HCT116 (cell line): ENCODE data around the gene GCSAM. TPM values are rescaled to one million over a fixed set of nuclear protein-coding genes. Genes with fewer than 3 reads are reported as not detected.

Source experiments
- ATAC-seq: fragments of 200-7000 bp; cut with Tn5 transposase; 2 replicates; pipeline ENCODE4 v1.9.1; 2020; ENCODE audit warnings: mild to moderate bottlenecking, moderate library complexity
- BruUV-seq: library from RNA; stranded (reverse); fragments of 400-500 nt; replicated peaks from 2 replicates; lab custom pipeline; 2021; lab: Mats Ljungman, UMichigan
- CTCF ChIA-PET: fragments of 300-600 bp; sonication (Branson Sonifier 250); formaldehyde crosslinking; loops from one replicate; lab custom pipeline; 2021; ENCODE audit warnings: antibody characterized with exemption; lab: Charles Lee
- POLR2A ChIA-PET: fragments of 300-600, 350-600 bp; sonication (Branson Sonifier 250); formaldehyde crosslinking; loops from one replicate; lab custom pipeline; 2021; ENCODE audit warnings: antibody characterized with exemption; lab: Charles Lee
- RAD21 ChIA-PET, 2 experiments: fragments of 300-600 bp; sonication (Branson Sonifier 250); formaldehyde crosslinking; loops; one replicate each; lab custom pipeline; 2023; ENCODE audit warnings: low total read pairs in 2 of 2; ENCODE audit not compliant: uncharacterized antibody in 2 of 2, unreplicated experiment in 2 of 2, low non-redundant PET in 1 of 2; lab: Charles Lee
- DNase-seq: peaks from one replicate; pipeline ENCODE4 v3.0.0-alpha.2; 2010; ENCODE audit warnings: low read depth, low spot score
- H2AFZ ChIP-seq: fragments of 200-600 bp; shearing (Covaris generic), sonication (generic); 2 replicates; pipeline ENCODE4 v1.6.1; 2017; ENCODE audit warnings: low read depth, mixed run types, mixed read lengths, antibody characterized with exemption, low read length; ENCODE audit not compliant: poor library complexity, severe bottlenecking
- H3K27ac ChIP-seq: 2 replicates; pipeline ENCODE4 v1.5.1; 2012; ENCODE audit warnings: low read depth, low read length
- H3K27me3 ChIP-seq: fragments of 200-600 bp; sonication (generic); 2 replicates; pipeline ENCODE4 v1.6.1; 2016; ENCODE audit warnings: mixed run types, low read length, mixed read lengths; ENCODE audit not compliant: insufficient read depth
- H3K36me3 ChIP-seq, 2 experiments: fragments of 200-500 bp in 1 of 2; fragments of 200-600 bp in 1 of 2; sonication (Bioruptor generic) in 1 of 2; sonication (generic) in 1 of 2; 2 replicates each; pipeline versions ENCODE4 v1.5.1 to v1.6.1; 2014 to 2016; ENCODE audit warnings: low read length in 2 of 2, inconsistent platforms in 1 of 2, mixed read lengths in 1 of 2, mixed run types in 1 of 2; ENCODE audit not compliant: insufficient read depth in 2 of 2, control insufficient read depth in 1 of 2
- H3K4me1 ChIP-seq, 2 experiments: fragments of 200-600 bp in 1 of 2; sonication (generic) in 1 of 2; 2 replicates each; pipeline versions ENCODE4 v1.5.1 to v1.6.1; 2012 to 2017; ENCODE audit warnings: low read length in 2 of 2, inconsistent platforms in 1 of 2, mild to moderate bottlenecking in 1 of 2, mixed read lengths in 1 of 2, mixed run types in 1 of 2, moderate library complexity in 1 of 2; ENCODE audit not compliant: insufficient read depth in 2 of 2, control insufficient read depth in 1 of 2
- H3K4me2 ChIP-seq: fragments of 200-600 bp; sonication (generic); 2 replicates; pipeline ENCODE4 v1.6.1; 2017; ENCODE audit warnings: mixed run types, low read length, mixed read lengths
- H3K4me3 ChIP-seq, 2 experiments: fragments of 200-600 bp in 1 of 2; sonication (generic) in 1 of 2; replicated peaks in 1 of 2; 2 replicates each; pipeline ENCODE4 v1.5.1; 2011 to 2016; ENCODE audit warnings: low read length in 2 of 2, control low read depth in 1 of 2, low read depth in 1 of 2, mild to moderate bottlenecking in 1 of 2, mixed read lengths in 1 of 2, mixed run types in 1 of 2
- H3K79me2 ChIP-seq: fragments of 200-600 bp; sonication (generic); 2 replicates; pipeline ENCODE4 v1.6.1; 2017; ENCODE audit warnings: mild to moderate bottlenecking, mixed run types, low read length, moderate library complexity, mixed read lengths; ENCODE audit not compliant: insufficient read depth
- H3K9ac ChIP-seq: fragments of 200-600 bp; sonication (generic); 2 replicates; pipeline ENCODE4 v1.6.1; 2016; ENCODE audit warnings: low read length, mixed read lengths
- H3K9me2 ChIP-seq: fragments of 200-600 bp; sonication (generic), shearing (Covaris generic); 2 replicates; pipeline ENCODE4 v1.6.1; 2017; ENCODE audit warnings: mixed run types, mild to moderate bottlenecking, moderate library complexity; ENCODE audit not compliant: insufficient read depth
- H3K9me3 ChIP-seq, 2 experiments: fragments of 200-500 bp in 1 of 2; fragments of 200-600 bp in 1 of 2; sonication (Bioruptor generic) in 1 of 2; sonication (generic) in 1 of 2; 2 replicates each; pipeline ENCODE4 v1.6.1; 2014 to 2017; ENCODE audit warnings: low read length in 2 of 2, mixed read lengths in 2 of 2, inconsistent platforms in 1 of 2, low read depth in 1 of 2, mild to moderate bottlenecking in 1 of 2, mixed run types in 1 of 2, moderate library complexity in 1 of 2; ENCODE audit not compliant: control insufficient read depth in 1 of 2, insufficient read depth in 1 of 2
- H4K20me1 ChIP-seq: fragments of 200-600 bp; sonication (generic), shearing (Covaris generic); 2 replicates; pipeline ENCODE4 v1.6.1; 2017; ENCODE audit warnings: mixed run types, mild to moderate bottlenecking, moderate library complexity; ENCODE audit not compliant: insufficient read depth
- ATF3 ChIP-seq: IDR thresholded peaks from 2 replicates; pipeline ENCODE4 v1.6.1; 2012
- CBX3 ChIP-seq: IDR thresholded peaks from 2 replicates; pipeline ENCODE4 v1.6.1; 2012; ENCODE audit warnings: low read depth
- CEBPB ChIP-seq: IDR thresholded peaks from 2 replicates; pipeline ENCODE4 v1.6.1; 2012; ENCODE audit warnings: low read depth
- EGR1 ChIP-seq: IDR thresholded peaks from 2 replicates; pipeline ENCODE4 v1.6.1; 2012; ENCODE audit warnings: low read depth
- JUND ChIP-seq: IDR thresholded peaks from 2 replicates; pipeline ENCODE4 v1.6.1; 2012
- SRF ChIP-seq: IDR thresholded peaks from 2 replicates; pipeline ENCODE4 v1.6.1; 2012; ENCODE audit warnings: low read depth
- ZFX ChIP-seq: fragments of 450-650 bp; IDR thresholded peaks from 2 replicates; pipeline ENCODE4 v1.6.1; 2017
- intact Hi-C: fragments of 100-400 bp; cut with micrococcal nuclease; formaldehyde crosslinking; loops from 2 replicates; pipeline ENCODE4 v1.10.0; 2022
- total RNA-seq: library from RNA; stranded (reverse); gene quantifications from one replicate; pipeline ENCODE4 v1.2.1, GENCODE V29; 2021; ENCODE audit not compliant: unreplicated experiment
- TF ChIP-seq, protein P1 (sequence below), 3 experiments: fragments of 200-600 bp in 1 of 3; sonication (generic) in 1 of 3; IDR thresholded peaks in 2 of 3; conservative IDR thresholded peaks in 1 of 3; 2 replicates each; pipeline ENCODE4 v1.5.1; 2012 to 2017; ENCODE audit warnings: low read depth in 2 of 3, low read length in 2 of 3, antibody characterized with exemption in 1 of 3, borderline replicate concordance in 1 of 3, control low read depth in 1 of 3, mild to moderate bottlenecking in 1 of 3, mixed read lengths in 1 of 3, mixed run types in 1 of 3, moderate library complexity in 1 of 3; ENCODE audit not compliant: insufficient read depth in 1 of 3

The GCSAM gene
- total RNA-seq, 1 experiment from 2014 or later, result not detected

DNA sequence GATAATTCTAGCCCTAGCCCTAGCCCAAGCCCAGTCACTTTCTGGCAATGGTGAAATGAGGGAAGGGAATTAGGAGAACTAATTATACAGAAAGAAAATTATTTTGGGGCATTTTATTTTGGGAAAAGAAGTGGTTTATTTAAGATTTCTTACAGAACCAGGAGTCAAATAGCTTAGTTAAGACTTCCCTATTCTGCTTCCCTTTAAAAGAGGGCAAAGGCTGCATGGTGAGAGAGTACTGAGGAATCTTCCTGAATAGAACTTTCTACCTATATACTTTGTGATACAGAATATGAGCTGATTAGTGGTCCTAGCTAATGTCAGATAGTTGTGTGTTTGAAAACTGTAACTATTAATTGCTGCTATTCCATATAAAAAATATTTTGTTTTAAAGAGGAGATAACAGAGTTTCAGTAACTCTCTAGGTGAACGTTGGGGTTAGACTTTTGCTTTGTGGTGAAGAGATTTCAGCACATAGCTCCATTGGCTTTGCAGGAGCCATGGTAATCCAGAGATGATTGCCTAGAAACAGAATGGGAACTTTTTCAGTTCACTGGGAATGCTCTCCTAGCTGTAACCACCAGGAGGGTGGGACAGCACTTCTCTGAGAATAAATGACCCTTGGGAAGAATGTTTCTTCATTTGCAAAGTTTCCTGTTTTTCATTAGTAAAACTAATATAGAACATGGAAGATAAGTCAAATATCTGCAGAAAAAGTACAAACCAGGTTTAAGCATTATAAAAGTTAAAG, 5.3 kb upstream of the GCSAM start:
- no peaks in the 10 kb centered on the region for H3K36me3 ChIP-seq
- intact Hi-C loops, result loop anchor here (5.0 kb wide), 1 partner anchor 189 kb away; no protein-coding TSS in a partner anchor
- no peaks in the 10 kb centered on the region for H3K9me2 ChIP-seq
- no peak overlapping the region for H3K9ac ChIP-seq
- no TSS peak for BruUV-seq
- ChIA-PET CTCF (interaction anchor here (1.1 to 3.9 kb wide), 4 partner anchors 27 to 381 kb away, joined by 3 to 23 read pairs (median 7); partner anchors contain the start of gene SLC9C1), RAD21 (no interaction called here)
- H3K4me2 ChIP-seq, result no peak overlapping the region
- no peak overlapping the region for H2AFZ ChIP-seq
- no peak for DNase-seq
- H4K20me1 ChIP-seq, result no peaks in the 10 kb centered on the region
- no peaks in the 10 kb centered on the region for H3K27me3 ChIP-seq
- no peak for TF ChIP-seq ATF3
- TF ChIP-seq, protein P1, sequence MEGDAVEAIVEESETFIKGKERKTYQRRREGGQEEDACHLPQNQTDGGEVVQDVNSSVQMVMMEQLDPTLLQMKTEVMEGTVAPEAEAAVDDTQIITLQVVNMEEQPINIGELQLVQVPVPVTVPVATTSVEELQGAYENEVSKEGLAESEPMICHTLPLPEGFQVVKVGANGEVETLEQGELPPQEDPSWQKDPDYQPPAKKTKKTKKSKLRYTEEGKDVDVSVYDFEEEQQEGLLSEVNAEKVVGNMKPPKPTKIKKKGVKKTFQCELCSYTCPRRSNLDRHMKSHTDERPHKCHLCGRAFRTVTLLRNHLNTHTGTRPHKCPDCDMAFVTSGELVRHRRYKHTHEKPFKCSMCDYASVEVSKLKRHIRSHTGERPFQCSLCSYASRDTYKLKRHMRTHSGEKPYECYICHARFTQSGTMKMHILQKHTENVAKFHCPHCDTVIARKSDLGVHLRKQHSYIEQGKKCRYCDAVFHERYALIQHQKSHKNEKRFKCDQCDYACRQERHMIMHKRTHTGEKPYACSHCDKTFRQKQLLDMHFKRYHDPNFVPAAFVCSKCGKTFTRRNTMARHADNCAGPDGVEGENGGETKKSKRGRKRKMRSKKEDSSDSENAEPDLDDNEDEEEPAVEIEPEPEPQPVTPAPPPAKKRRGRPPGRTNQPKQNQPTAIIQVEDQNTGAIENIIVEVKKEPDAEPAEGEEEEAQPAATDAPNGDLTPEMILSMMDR (IDR thresholded peaks at IDR 0.05 in 2 of 3, conservative IDR thresholded peaks at IDR 0.05 in 1 of 3; ENCODE audit: borderline replicate concordance in 1 of 3, insufficient read depth in 1 of 3, low read depth in 2 of 3, low read length in 2 of 3), result no peak
- no peak for TF ChIP-seq CEBPB
- TF ChIP-seq, all 23 proteins: peak for 0
- H3K79me2 ChIP-seq, result no peaks in the 10 kb centered on the region
- no peaks in the 10 kb centered on the region; a peak in 1 of 4 replicates for H3K4me1 ChIP-seq
- H3K9me3 ChIP-seq, result no peaks in the 10 kb centered on the region
- no peak for ATAC-seq
- POLR2A ChIA-PET, result no interaction called here
- no peak overlapping the region for H3K4me3 ChIP-seq
- no peak overlapping the region for H3K27ac ChIP-seq

DNA sequence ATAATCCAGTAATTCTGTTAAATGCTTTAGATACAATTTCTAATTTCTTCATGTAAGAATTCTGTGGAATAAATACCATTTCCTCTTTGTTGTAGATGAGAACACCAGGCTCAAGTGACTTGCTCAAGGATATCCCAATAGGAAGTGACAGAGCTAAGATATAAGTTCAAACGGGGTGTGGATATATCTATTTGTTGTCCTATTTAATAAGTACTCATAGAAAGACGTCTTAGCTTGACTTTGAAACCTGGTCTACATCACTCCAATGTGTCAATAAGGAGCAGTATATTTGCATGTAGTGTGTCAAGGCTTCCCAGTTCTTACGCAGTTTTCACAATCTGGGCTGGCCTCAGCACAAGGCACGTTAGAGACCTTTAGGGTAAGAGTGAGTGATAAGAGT, 4.7 kb upstream of the GCSAM start:
- H3K27ac ChIP-seq, result no peak overlapping the region
- ChIA-PET CTCF (interaction anchor here (0.6 to 3.9 kb wide), 7 partner anchors 26 to 393 kb away, joined by 3 to 23 read pairs (median 4); partner anchors contain the start of gene SLC9C1), RAD21 (no interaction called here), POLR2A (interaction anchor here (1.3 kb wide), 1 partner anchor 156 kb away, joined by 6 read pairs; the partner anchor contains the start of gene SLC9C1)
- intact Hi-C loops, result loop anchor here (1.0 to 5.0 kb wide), 4 partner anchors 190 to 394 kb away; no protein-coding TSS in a partner anchor
- no peak overlapping the region for H2AFZ ChIP-seq
- no peak for TF ChIP-seq ZFX
- TF ChIP-seq JUND, result no peak
- TF ChIP-seq SRF, result no peak
- no peak for TF ChIP-seq EGR1
- TF ChIP-seq CBX3, result no peak
- BruUV-seq, result no TSS peak
- no peak overlapping the region for H3K4me3 ChIP-seq
- no peaks in the 10 kb centered on the region for H3K36me3 ChIP-seq
- no peaks in the 10 kb centered on the region for H3K79me2 ChIP-seq
- H3K4me2 ChIP-seq, result no peak overlapping the region
- no peak overlapping the region for H3K9ac ChIP-seq
- H3K4me1 ChIP-seq, result no peaks in the 10 kb centered on the region; a peak in 1 of 4 replicates
- H4K20me1 ChIP-seq, result no peaks in the 10 kb centered on the region
- H3K9me3 ChIP-seq, result no peaks in the 10 kb centered on the region
- no peaks in the 10 kb centered on the region for H3K9me2 ChIP-seq
- H3K27me3 ChIP-seq, result no peaks in the 10 kb centered on the region
- DNase-seq (no peak), ATAC-seq (no peak)
